ENCODE results near the gene GCLC.
"Not testable (repeated sequence)": the region's sequence is repeated elsewhere in the genome, so short reads cannot be mapped to it uniquely, and the experiment has no call there.

GCLC gene

DNA sequence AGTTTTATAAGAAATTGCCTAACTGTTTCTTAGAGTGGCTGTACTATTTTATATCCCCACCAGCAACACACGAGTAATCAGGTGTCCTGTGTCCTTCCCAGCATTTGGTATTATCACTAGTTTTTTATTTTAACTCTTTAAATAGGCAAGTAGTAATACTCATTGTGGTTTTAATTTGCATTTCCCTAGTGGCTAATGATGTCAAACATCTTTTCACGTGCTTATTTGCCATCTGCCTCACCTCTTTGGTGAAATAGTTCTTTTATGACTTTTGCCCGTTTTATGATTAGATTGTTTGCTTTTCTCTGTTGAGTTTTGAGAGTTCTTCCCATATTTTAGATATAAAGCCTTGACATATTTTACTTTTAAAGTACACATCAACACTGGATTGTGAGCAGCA, 57.8 kb downstream of the GCLC start:
- no peak for DNase-seq

- DNase-seq, result no peak
Observed at GRCh38 chr6:53486679-53487078, 58.2 kb downstream of the GCLC start.

DNA sequence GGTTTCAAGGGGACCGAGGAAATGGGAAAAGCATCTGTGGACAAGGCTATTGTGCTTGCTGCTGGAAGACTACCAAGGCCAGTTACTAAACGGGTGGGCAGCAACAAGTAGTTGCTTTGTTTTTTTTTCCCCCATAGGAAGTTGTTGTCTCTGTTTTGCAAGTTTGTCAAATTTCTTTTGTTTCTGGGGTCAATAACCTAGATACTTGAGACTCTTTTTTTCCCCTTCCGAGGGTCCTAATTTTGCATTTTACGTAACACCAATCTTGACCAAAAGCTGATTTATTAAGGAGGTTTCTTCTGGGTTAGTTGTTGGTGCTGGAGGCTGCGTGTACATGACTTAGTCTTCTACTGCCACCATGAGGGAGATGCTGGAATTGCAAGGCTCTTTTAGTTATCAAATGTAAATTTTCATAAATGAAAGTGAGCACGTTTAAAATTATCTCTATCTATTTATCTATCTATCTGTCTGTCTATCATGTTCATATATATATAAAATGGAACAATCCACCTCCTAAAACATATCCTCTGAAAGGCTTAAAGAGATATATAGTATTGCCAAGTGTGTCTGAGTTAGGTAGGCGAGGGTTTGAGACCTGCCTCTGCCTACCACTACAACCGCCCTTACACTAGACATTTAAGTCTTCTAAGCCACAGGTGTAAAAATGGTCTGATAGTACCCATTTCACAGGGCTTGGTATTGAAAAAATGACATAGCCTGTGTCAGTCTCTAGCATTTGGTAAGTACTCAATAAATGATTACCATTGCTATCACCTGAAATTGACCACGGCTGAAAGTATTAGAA, 60.2 kb downstream of the GCLC start:
- DNase-seq, result peak; percentile 47 to 66

GRCh38 chr6:53483423-53484353, 61.2 kb downstream of the GCLC start:
- DNase-seq, result no peak

- DNase-seq, result no peak
Observed at GRCh38 chr6:53481323-53481722, 63.6 kb downstream of the GCLC start.

DNA sequence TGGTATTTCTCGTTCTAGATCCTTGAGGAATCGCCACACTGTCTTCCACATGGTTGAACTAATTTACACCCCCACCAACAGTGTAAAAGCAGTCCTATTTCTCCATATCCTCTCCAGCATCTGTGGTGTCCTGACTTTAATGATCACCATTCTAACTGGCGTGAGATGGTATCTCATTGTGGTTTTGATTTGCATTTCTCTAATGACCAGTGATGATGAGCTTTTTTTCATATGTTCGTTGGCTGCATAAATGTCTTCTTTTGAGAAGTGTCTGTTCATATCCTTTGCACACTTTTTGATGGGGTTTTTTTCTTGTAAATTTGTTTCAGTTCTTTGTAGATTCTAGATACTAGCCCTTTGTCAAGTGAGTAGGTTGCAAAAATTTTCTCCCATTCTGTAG, 64.1 kb downstream of the GCLC start:
- not testable (repeated sequence) for DNase-seq

DNA sequence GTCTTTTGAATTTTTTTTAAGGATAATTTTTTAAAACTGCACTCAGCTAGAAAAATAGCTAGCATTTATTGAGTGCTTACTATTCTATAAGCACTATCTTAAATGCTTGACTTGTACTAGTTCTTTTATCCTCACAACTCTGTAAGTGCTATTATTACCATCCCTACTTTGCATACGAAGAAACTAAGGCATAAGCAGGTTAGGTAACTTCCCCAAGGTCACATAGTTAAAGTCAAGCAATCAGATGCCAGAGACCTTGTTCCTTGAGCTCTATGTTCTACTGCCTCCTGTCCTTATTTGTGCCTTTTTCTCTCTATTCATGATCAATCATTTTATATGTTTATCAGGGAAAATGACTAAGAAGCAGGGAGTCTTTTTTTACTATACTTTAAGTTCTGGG, 65.0 kb downstream of the GCLC start:
- no peak for DNase-seq

DNA sequence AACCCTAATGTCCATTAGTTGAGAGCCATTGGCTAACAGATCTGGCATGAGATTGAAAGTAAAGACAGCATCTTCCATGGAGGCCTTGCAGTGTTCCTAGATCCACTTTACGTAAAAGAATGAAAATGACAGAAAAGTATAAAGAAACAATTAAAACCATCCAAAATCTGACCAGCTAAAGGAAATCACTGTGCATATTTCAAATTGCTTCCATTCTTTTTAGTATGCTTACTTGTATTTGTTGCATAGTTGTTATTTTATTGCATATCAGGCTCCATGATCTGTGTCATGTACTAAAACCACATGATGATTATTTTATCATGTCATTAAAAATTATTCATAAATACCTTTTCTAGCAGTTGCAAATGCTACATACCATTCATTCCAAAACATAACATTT, 67.9 kb downstream of the GCLC start:
- DNase-seq, result no peak

DNA sequence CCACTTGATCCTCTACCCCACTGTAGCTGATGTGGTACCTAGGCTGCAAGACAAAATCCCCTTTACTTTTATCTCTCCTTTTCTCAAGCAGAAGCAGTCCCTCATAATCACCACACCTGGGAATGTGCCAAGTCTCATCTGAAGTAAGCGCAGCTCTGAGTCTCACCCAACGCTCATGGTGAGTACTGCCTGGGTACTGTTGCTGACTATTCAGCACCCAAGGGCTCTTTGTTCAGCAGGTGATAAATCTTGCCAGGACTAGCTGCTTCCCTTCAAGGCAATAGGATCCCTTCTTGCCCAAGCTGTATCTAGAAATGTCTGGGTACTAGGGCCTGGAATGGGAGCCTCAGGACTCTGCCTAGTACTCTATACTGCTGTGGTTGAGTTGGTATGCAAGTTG, 70.9 kb downstream of the GCLC start:
- DNase-seq, result no peak

- no peak for DNase-seq
Observed at GRCh38 chr6:53469163-53469562, 75.7 kb downstream of the GCLC start.

DNA sequence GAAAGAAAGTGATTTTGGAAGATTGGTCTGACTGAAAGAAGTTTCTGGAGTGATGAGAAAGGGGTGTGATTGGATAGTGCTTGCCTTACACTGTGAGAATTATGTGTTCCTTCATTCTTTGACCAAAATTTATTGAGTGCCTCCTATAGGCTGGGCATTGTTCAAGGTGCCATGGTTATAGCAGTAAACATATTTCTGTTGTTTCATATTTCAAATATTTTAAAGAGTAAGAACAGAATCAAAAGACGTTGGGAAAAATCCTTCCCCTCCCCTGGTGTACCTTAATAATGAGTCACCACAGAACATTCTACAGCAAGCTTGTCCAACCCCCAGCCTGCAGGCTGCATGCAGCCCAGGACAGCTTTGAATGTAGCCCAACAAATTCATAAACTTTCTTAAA, 78.6 kb downstream of the GCLC start:
- no peak for DNase-seq

GRCh38 chr6:53465732-53466131, 79.2 kb downstream of the GCLC start:
- no peak for DNase-seq

DNA sequence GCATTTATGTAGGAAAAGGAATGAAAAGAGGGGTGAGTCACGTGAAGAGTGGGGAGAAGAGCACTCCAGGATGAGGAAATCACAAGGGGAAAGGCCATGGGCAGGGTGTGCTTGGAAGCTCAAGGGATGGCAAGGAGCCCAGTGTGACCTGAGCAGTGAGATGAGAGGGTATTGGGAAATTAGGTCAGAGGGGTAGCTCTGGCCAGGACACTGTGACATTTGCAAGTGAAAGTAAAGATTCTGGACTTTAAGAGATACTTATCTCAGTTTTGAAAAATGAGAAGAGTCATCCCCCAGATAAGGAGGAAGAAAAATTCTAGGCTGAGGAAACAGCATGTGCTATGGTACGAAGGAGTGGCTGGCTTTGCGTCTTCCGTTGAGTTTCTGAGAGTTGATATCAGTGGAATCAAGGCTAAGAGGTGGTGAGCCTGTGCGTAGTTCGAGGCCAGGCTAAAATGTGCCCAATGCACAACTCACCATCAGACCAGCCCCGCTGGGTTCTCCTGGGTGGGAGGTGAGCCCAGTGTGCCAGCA, 79.9 kb downstream of the GCLC start:
- DNase-seq, result no peak

DNA sequence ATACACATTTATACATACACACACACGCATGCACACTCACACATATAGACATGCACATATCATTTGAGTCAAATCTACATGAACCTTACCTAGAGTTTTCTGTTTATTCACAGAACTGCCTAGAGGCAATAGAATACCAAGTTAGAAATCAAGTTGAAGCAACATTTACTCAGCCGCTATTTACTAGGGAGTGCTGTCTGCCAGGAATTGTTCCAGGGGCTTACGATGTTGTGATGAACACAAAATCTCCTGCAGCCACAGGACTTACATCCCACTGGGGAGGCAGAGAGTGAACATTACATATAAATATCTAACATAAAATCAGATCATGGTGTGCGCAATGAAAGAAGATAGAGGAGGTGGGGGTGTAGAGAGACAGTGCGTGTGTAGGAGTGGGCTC, 80.4 kb downstream of the GCLC start:
- DNase-seq, result no peak

- no peak for DNase-seq
Observed at GRCh38 chr6:53461696-53462095, 83.2 kb downstream of the GCLC start.

GRCh38 chr6:53461041-53461656, 83.8 kb downstream of the GCLC start:
- no peak for DNase-seq

GRCh38 chr6:53458105-53458866, 86.6 kb downstream of the GCLC start:
- no peak for DNase-seq

- no peak for DNase-seq
Observed at GRCh38 chr6:53456809-53457208, 88.1 kb downstream of the GCLC start.

GRCh38 chr6:53455678-53456077, 89.2 kb downstream of the GCLC start:
- DNase-seq, result no peak

DNA sequence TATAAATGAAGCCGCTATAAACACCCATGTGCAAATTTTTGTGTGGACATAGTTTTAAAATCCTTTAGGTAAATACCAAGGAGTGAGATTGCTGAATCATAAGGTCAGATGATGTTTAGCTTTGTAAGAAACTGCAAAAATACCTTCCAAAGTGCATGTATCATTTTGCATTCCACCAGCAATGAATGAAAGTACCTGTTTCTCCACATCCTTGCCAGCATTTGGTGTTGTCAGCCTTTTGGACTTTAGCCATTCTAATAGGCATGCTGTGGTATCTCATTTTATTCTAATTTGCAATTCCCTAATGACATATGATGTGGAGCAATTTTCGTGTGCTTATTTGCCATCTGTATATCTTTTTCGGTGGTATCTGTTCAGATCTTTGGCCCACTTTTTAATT, 93.7 kb downstream of the GCLC start:
- DNase-seq, result no peak

GRCh38 chr6:53447865-53448264, 97.0 kb downstream of the GCLC start:
- DNase-seq, result no peak

Measured in stimulated activated CD4-positive, alpha-beta T cell treated with anti-CD3 and anti-CD28 coated beads, Interleukin-4, amount 100 ng/mL, for 4 hours (primary cell).